AG20443 (cell line): Measurements from ENCODE around the gene XXYLT1.
"Not testable (repeated sequence)": the region's sequence is repeated elsewhere in the genome, so short reads cannot be mapped to it uniquely, and the experiment has no call there.

ENCODE experiments used
- DNase-seq: peaks from one replicate; pipeline ENCODE4 v3.0.0; 2012; ENCODE audit warnings: low spot score, mixed read lengths

Gene XXYLT1

GRCh38 chr3:195250473-195251251 is 20.3 kb downstream of the XXYLT1 start:
- DNase-seq = peak; percentile 37

DNA sequence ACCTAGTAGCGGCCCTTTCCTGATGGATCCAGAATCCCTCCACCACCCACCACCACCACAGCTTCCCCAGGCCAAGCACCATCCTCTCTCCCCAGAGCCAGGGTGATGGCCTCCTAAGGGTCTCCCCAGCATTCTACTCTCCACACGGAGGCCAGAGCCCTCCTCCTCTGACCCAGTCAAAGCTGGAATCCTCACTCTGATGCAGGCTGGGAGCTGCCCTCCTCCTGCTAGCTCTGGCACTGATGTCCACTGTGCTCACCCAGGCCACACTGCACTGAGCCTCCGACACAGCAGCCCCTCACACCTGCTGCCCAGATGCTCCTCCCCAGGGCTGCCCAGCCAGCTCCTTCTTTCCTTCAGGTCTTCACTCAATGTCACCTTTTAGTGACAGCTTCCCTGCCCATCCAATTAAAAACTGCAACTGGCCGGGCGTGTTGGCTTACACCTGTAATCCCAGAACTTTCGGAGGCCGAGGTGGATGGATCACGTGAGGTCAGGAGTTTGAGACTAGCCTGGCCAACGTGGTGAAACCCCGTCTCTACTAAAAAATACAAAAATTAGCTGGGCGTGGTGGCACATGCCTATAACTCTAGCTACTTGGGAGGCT is 21.0 kb downstream of the XXYLT1 start:
- DNase-seq = no peak

- DNase-seq = no peak
Measured at GRCh38 chr3:195249057-195249770, 21.7 kb downstream of the XXYLT1 start.

- no peak for DNase-seq
Measured at GRCh38 chr3:195248281-195248680, 22.7 kb downstream of the XXYLT1 start.

- DNase-seq = no peak
Measured at GRCh38 chr3:195247863-195248189, 23.1 kb downstream of the XXYLT1 start.

GRCh38 chr3:195247086-195247862 is 23.7 kb downstream of the XXYLT1 start:
- no peak for DNase-seq

- DNase-seq = no peak
Measured at GRCh38 chr3:195246581-195246995, 24.4 kb downstream of the XXYLT1 start.

DNA sequence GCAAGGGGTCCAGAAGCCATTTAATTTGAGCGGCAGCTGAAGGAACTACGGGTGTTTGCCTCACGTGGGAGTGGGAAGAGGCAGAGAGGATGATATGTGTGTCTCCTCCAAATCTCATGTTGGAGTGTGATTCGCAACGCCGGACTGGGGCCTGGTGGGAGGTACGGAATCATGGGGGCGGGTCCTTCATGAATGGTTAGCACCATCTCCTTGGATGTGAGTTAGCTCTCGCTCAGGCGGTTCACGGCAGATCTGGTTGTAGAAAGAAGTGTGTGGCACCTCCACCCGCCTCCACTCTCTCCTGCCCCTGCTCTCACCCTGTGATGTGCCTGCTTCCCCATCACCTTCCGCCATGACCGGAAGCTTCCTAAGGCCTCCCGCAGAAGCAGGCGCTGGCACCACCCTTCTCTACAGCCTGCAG is 25.4 kb downstream of the XXYLT1 start:
- DNase-seq = no peak

GRCh38 chr3:195241592-195242355 is 29.2 kb downstream of the XXYLT1 start:
- no peak for DNase-seq

DNA sequence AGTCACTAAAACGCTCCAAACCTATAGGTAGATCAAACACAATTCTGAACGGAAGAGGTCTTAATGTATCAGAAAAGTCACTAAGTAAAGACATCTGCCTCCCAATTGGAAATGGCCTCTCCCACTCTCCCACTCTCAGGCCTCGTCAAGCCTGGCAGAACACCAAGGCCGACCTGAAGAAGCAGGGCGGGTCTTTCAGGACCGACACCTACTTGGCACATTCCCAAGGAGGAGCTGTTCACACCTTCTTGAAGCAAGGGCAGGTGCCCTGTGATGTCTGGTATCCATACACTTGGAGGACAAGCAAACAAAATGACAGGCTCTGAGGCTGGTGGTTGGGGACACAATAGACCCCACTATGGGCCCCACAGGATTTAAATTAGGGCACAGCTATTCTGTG is 30.0 kb downstream of the XXYLT1 start:
- no peak for DNase-seq

DNA sequence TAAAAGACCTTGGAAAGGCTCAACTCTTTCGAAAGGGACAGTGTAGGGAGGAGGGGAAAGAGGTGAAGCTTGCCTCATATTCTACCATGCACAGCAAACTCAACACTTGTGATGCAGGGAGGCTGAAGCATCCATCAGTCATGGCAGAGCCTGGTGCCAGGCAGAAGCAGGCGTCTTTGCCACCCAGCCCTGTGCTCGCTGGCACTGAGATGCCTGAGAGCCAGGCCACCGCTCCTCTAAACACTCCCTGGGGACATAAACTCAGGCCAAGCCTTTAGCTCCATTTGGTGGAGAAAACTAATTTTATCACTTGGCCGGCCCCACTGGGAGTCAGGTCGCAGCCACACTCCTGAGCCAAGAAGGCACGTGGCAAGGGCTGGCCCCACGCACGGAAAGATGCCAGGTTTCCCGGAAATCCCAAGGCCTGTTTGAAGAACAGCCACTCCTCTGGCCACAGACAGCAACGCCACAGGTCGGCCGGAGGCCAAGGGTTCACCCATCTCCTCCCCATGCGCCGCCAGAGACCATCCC is 30.7 kb downstream of the XXYLT1 start:
- no peak for DNase-seq

DNA sequence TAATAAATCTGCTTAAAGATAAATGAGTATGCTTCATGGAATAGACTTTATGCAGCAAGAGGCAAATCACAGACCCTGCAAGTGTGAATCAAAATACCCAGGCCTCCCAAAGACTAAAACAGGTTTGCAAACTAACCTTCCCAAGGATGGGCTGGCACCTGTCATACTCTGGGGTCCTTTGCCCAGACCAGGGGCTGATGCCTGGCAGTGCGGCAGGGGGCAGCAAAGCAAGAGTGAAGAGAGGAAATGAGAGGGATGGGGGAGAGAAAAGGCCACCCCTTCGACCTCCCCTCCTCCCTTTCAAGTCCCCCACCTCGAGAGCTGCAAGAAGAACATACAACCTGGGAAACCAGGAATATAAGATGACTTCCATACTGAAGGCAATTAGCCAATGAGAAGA is 31.8 kb downstream of the XXYLT1 start:
- DNase-seq = no peak

GRCh38 chr3:195238586-195239118 is 32.3 kb downstream of the XXYLT1 start:
- peak; percentile 47 for DNase-seq

DNA sequence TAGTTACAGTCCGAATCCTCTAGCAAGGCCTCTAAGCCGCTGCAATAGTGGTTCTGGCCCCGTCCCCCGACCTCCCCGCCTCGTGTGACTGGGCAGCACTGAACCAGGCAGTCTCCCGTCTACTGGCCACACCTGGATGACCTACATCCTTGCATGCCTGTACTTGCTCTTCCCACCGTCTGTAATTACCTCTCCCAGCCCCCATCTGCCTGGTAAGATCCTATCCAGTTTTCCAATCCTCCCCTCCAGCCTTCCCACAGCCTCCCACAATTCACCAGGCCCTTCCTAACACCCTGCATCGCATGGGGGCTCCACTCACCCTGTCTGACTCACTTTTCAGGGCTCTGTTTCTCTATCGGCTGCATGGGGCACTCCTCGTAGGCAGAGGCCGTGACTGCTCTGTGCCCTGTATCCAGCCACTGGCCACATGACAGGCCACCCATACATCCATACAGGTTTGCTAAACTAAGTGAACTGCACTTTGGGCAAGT is 32.8 kb downstream of the XXYLT1 start:
- DNase-seq = no peak

DNA sequence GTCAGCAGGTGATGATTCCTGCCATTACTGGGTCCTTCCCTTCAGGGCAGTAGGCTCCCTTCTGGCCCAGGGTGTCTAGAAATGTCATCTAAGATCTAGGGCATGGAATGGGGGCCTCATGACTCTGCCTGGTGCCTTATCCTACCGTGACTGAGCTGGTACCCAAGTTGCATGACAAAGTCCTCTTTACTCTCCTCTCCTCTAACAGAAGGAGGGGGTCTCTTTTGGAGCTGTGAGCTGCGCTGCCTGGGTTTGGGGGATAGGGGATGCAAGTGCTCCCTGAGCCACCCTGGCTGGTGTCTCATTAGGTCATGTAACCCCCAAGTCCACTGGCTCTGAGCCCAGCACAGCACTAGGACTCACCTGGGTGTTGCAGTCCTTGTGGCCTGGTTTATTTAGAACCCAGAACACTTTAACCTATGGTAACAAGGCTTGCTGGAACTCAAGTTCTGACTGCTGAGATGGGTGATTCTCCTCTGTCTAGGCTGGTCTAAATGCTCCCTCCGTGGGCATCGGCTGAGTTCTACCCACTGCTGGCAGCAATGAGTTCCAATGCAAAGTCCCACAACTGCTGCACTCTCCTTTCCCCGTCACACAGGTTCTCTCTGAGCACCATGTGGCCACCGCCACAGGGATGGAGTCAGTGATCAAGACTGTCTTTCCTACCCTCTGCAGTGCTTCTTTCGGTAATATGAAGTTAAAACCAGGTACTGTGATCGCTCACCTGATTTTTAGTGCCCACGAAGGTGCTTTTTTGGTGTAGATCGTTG is 34.0 kb downstream of the XXYLT1 start:
- DNase-seq = no peak

- no peak for DNase-seq
Measured at GRCh38 chr3:195236076-195236798, 34.7 kb downstream of the XXYLT1 start.

DNA sequence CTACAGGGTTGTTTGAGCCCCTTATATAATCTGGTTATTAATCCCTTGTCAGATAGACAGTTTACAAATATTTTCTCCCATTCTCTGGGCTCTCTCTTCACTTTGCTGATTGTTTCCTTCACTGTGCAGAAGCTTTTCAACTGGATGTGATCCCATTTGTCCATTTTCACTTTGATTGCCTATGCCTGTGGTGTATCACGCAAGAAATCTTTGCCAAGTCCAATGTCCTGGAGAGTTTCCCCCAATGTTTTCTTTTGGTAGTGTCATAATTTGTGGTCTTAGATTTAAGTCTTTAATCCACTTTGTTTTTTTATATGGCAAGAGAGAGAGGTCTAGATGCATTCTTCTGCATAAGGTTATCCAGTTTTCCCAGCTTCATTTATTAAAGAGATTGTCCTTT is 40.7 kb downstream of the XXYLT1 start:
- no peak for DNase-seq

DNA sequence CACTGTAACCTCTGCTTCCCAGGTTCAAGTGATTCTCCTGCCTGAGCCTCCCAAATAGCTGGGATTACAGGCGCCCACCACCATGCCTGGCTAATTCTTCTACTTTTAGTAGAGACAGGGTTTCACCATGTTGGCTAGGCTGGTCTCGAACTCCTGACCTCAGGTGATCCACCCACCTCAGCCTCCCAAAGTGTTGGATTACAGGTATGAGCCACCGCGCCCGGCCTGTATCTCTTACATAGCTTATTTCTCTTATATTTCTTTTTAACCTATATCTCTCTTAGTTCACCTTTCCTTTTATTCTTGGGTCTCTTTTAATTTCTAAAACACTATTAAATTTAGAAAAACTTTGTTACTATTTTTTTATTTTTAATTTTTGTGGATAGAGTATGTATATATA is 42.1 kb downstream of the XXYLT1 start:
- DNase-seq = not testable (repeated sequence)

DNA sequence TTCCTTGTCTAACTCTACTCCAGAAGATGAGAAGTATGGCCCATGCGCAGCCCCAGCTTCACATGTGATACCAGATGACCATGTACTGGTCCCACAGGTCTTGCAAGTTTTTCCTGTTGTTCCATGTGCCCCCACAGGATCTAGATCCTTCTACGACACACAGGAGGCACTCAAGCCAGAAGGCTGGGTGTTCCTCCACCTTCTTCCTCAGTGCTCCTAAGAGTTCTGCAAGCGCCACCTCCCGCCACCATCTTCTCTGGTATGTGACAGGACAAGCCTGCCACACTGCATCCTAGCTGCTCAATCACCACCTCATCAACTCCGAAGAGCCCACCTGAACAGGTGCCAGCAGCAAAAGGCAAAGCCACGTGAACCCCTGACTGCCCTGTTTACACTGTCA is 43.1 kb downstream of the XXYLT1 start:
- DNase-seq = no peak
